Measurements from ENCODE around the gene CAAP1.
"Not testable (repeated sequence)": the region's sequence is repeated elsewhere in the genome, so short reads cannot be mapped to it uniquely, and the experiment has no call there.

Gene CAAP1

GRCh38 chr9:26833792-26834191 is 58.8 kb downstream of the CAAP1 start:
- DNase-seq (ENCODE audit: low spot score): no peak

- not testable (repeated sequence) for DNase-seq (ENCODE audit: low spot score)
Observed at GRCh38 chr9:26828391-26828955, 64.1 kb downstream of the CAAP1 start.

DNA sequence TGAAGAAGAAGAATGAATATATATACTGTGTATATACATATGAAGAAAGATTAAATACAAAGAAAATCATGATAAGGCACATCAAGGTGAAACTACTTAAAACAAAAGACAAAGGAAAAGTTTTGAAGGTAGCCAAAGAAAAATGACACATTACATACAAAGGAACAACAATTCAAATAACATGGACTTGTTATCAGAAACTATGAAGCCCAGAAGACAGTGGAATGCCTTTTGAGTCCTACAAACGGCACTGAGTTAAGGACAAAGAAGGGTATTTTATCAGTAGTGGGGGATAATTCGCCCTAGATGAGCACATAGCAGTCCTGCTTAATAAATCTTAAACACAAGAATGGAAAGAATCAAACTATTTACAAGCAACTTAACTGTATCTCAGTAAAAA is 77.8 kb downstream of the CAAP1 start:
- DNase-seq (ENCODE audit: low spot score): no peak

DNA sequence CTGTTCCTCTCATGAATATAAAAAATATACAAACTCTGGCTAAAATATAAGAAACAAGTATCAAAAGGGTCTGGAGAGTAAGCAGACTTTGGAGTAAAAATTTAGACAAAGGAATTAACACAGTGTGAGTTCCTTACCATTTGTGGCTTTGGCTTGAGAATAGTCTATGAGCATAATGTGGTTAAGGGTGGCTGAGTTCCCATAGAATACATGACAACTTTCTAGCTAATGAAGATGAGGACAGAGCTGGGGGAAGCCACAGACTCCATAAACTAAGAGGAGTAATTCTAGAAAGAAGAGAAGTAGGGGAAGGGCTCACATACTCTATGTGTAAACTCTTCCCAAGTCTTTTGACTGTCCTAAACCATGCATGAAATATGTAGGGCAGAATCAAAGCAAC is 79.4 kb downstream of the CAAP1 start:
- DNase-seq (ENCODE audit: low spot score): no peak

GRCh38 chr9:26812217-26812616 is 80.4 kb downstream of the CAAP1 start:
- no peak for DNase-seq (ENCODE audit: low spot score)

- DNase-seq (ENCODE audit: low spot score): no peak
Observed at GRCh38 chr9:26811106-26811505, 81.5 kb downstream of the CAAP1 start.

DNA sequence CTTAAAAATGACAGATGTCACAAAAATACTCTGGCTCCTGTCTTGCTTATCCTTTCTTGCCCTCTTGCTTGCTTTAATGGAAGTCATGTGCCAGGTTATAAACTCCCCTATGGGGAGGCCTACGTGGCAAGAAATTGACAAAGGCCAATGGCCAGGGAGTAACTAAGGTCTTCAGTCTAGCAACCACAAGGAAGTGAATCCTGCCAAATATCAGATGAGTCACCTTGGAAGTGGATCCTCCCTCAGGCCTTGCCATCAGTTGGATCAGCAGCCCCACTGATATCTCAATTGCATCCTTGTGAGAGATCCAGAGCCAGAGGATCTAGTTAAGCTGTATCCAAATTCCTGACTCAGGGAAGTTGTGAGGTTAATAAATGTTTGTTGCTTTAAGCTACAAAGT is 82.8 kb downstream of the CAAP1 start:
- DNase-seq (ENCODE audit: low spot score): no peak

DNA sequence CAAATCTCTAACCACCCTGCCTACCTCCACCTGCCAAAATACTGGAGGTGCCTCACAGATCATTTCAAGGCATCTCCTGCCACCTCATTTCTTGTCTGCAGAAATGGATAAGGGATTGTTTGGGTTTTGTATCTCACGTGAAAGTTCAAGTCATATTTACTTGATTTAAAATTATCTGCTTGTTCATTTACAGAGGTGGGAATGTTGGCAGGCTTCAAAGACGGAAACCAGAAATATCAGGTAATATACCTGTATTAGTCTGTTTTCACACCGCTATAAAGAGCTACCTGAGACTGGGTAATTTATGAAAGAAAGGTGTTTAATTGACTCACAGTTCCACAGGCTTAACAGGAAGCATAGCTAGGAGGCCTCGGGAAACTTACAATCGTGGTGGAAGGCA is 85.4 kb downstream of the CAAP1 start:
- no peak for DNase-seq (ENCODE audit: low spot score)

DNA sequence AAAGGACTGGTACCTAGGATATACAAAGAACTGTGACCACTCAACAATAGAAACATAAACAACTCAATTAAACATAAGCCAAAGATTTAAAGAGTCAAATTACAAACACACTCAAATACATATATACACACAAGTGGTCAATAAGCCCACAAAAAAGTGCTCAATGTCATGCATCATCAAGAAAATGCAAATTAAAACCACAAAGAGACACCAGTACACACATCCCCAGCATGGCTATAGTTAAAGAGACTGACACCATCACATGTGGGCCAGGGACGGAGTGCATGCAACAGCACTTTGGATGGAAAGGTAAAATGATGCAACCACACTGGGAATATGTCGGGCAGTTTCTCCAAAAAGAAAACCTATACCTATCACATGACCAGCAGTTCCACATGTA is 89.7 kb downstream of the CAAP1 start:
- no peak for DNase-seq (ENCODE audit: low spot score)

- DNase-seq (ENCODE audit: low spot score): no peak
Observed at GRCh38 chr9:26801772-26802171, 90.8 kb downstream of the CAAP1 start.

DNA sequence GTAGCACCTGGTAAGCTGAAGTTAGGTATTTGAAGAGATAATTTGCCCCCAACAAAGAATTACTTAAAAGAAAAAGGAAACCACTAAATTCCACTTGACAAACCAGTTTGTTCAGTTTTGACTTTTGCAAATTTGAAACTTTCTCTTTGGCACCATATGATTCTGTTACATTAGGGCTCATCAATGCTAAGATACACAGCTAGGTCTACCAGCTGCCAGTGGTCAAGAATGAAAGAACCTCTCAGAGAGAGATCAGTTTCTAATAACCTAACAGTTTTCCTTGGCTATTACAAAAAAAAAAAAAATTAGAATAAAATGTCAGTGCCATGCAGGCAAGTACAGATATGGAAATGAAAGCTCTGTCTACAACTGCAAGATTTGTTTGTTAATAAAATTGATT is 92.3 kb downstream of the CAAP1 start:
- DNase-seq (ENCODE audit: low spot score): no peak

DNA sequence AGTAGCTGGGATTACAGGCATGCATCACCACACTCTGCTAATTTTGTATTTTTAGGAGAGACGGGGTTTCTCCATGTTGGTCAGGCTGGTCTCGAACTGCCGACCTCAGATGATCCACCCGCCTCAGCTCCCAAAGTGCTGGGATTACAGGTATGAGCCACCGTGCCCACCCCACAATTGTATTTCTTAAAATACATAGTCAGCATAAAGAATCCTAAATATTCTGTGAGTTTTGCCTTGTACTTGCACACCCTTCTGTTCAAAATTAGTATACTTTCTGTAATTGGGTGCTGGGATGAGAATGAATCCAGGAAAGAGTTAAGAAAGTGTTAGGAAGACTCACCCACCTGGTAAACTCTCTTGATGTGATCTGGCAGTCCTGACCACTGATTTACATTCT is 101.3 kb downstream of the CAAP1 start:
- DNase-seq (ENCODE audit: low spot score): no peak

Measured in SW480 (cell line).